NB4 (cell line): Measurements from ENCODE around the gene ZBP1.

Experiments used
- CTCF ChIP-seq: IDR thresholded peaks from one replicate; pipeline ENCODE4 v1.5.1; 2012; ENCODE audit warnings: low read depth, low read length
- MAX ChIP-seq: IDR thresholded peaks from 2 replicates; pipeline ENCODE4 v1.6.1; 2011; ENCODE audit warnings: low read depth, low read length
- POLR2A ChIP-seq: IDR thresholded peaks from 2 replicates; pipeline ENCODE4 v1.6.1; 2011; ENCODE audit warnings: mild to moderate bottlenecking; ENCODE audit not compliant: insufficient read length; ENCODE audit errors: extremely low read depth

- TF ChIP-seq MAX: no peak
- no peak for TF ChIP-seq CTCF
- no peak for TF ChIP-seq POLR2A
Measured at GRCh38 chr20:57562541-57563465, 57.4 kb downstream of the ZBP1 start.
